Lung microvascular endothelial cell (primary cell): ENCODE measurements around the gene ZNF69. TPM values are rescaled to one million over a fixed set of nuclear protein-coding genes. Genes with fewer than 3 reads are reported as not detected.

Experiments used
- total RNA-seq: library from RNA; depleted of rRNA; stranded (reverse); fragments of >200 nt; gene quantifications from 2 replicates; pipeline ENCODE4 v1.2.1, GENCODE V29; 2014

ZNF69 gene
- total RNA-seq, 1 donor from 2014 or later: 8.7 TPM

Other genes starting within 250 kb of the ZNF69 start
- gene ZNF823, start 148.8 kb upstream of the ZNF69 start, total RNA-seq: 5.0 and 13.1 TPM in 2 replicates
- gene ZNF441, start 120.8 kb upstream of the ZNF69 start, total RNA-seq: 6.5 and 13.9 TPM in 2 replicates
- gene ZNF491, start 89.3 kb upstream of the ZNF69 start, total RNA-seq: 0.65 and 1.4 TPM in 2 replicates
- gene ZNF440, start 73.5 kb upstream of the ZNF69 start, total RNA-seq: 4.8 and 9.5 TPM in 2 replicates
- gene ZNF439, start 39.1 kb upstream of the ZNF69 start, total RNA-seq: 0.22 and 2.8 TPM in 2 replicates
- 3.3 and 5.2 TPM in 2 replicates for gene ZNF700, start 37.3 kb downstream of the ZNF69 start, total RNA-seq
- 0.65 and 0.79 TPM in 2 replicates for gene ZNF763, start 77.3 kb downstream of the ZNF69 start, total RNA-seq
- 2.0 TPM in 2 replicates for gene ZNF433, start 147.9 kb downstream of the ZNF69 start, total RNA-seq
- 0.22 and 0.40 TPM in 2 replicates for gene ZNF878, start 165.2 kb downstream of the ZNF69 start, total RNA-seq
- gene ZNF844, start 176.9 kb downstream of the ZNF69 start, total RNA-seq: 1.7 and 3.6 TPM in 2 replicates